Activated CD4-positive, alpha-beta T cell treated with anti-CD3 and anti-CD28 coated beads, Interleukin-2, amount 50 U/mL, for 4 hours (primary cell): ENCODE results near the gene BRCA1.
"Not testable (repeated sequence)": the region's sequence is repeated elsewhere in the genome, so short reads cannot be mapped to it uniquely, and the experiment has no call there.

ENCODE experiments used
- DNase-seq, 2 experiments: peaks; one replicate each; pipeline ENCODE4 v3.0.0-alpha.2; 2020

BRCA1 gene

GRCh38 chr17:43125133-43125966 is at the start of gene BRCA1:
BRCA1 (minus strand) TSS chr17:43125364; CDS start chr17:43124096, 1,268 bp downstream.
- DNase-seq, result peak; percentile 88 to 90

GRCh38 chr17:43171586-43172487 is 46.7 kb upstream of the BRCA1 start:
- no peak for DNase-seq

- peak; percentile 93 for DNase-seq
These were observed 45.8 kb upstream of the BRCA1 start, which contains the start of gene NBR1 for GRCh38 chr17:43170766-43171585. NBR1 (plus strand) TSS chr17:43171214; CDS start chr17:43175800, 4,586 bp downstream.

GRCh38 chr17:43170140-43170765 is 45.1 kb upstream of the BRCA1 start:
- peak; percentile 80 to 85 for DNase-seq

- DNase-seq, result no peak
These were observed 44.5 kb upstream of the BRCA1 start for GRCh38 chr17:43169561-43170139.

- DNase-seq, result not testable (repeated sequence)
These were observed 40.8 kb upstream of the BRCA1 start for GRCh38 chr17:43165971-43166370.

GRCh38 chr17:43159957-43160356 is 34.8 kb upstream of the BRCA1 start:
- DNase-seq, result not testable (repeated sequence)

- not testable (repeated sequence) for DNase-seq
These were observed 34.1 kb upstream of the BRCA1 start for GRCh38 chr17:43159232-43159631.

- DNase-seq, result no peak
These were observed 30.5 kb upstream of the BRCA1 start for GRCh38 chr17:43155666-43156065.

GRCh38 chr17:43153197-43153835 is 28.2 kb upstream of the BRCA1 start:
- DNase-seq, result not testable (repeated sequence)

GRCh38 chr17:43151880-43152456 is 26.8 kb upstream of the BRCA1 start:
- DNase-seq, result no peak

GRCh38 chr17:43146649-43147048 is 21.5 kb upstream of the BRCA1 start:
- no peak for DNase-seq

- DNase-seq, result no peak
These were observed 18.0 kb upstream of the BRCA1 start for GRCh38 chr17:43143201-43143600.

GRCh38 chr17:43142153-43142552 is 17.0 kb upstream of the BRCA1 start:
- no peak for DNase-seq

GRCh38 chr17:43140396-43141332 is 15.5 kb upstream of the BRCA1 start:
- no peak for DNase-seq

GRCh38 chr17:43138531-43138930 is 13.4 kb upstream of the BRCA1 start:
- DNase-seq, result not testable (repeated sequence)

- DNase-seq, result not testable (repeated sequence)
These were observed 11.4 kb upstream of the BRCA1 start for GRCh38 chr17:43136574-43136973.

GRCh38 chr17:43135454-43135819 is 10.3 kb upstream of the BRCA1 start:
- DNase-seq, result no peak

- DNase-seq, result no peak
These were observed 9.8 kb upstream of the BRCA1 start for GRCh38 chr17:43134774-43135453.
